Peyer's patch (tissue), 4 donors: Measurements from ENCODE around the gene PTPN14. TPM values are rescaled to one million over a fixed set of nuclear protein-coding genes. Genes with fewer than 3 reads are reported as not detected.

Experiments used
- DNase-seq, 3 donors: peaks; one replicate each; pipeline ENCODE4 v3.0.0-alpha.2; 2017 to 2019
- H3K27ac ChIP-seq, 4 donors: fragments of 200-600 bp; sonication (generic); one replicate each; pipeline ENCODE4 v1.5.1; 2016 to 2019
- H3K27me3 ChIP-seq, 2 donors: fragments of 200-600 bp; sonication (generic); one replicate each; pipeline ENCODE4 v1.5.1; 2019
- H3K36me3 ChIP-seq, 3 donors: fragments of 200-600 bp; sonication (generic); one replicate each; pipeline ENCODE4 v1.5.1; 2016 to 2019
- H3K4me1 ChIP-seq, 4 donors: fragments of 200-600 bp; sonication (generic); one replicate each; pipeline ENCODE4 v1.5.1; 2016 to 2019
- H3K4me3 ChIP-seq, 4 donors: fragments of 200-600 bp; sonication (generic); 1 replicate in 3 of 4; 2 replicates in 1 of 4; pipeline ENCODE4 v1.5.1; 2016 to 2019; ENCODE audit warnings: mild to moderate bottlenecking in 1 of 4
- H3K9me3 ChIP-seq, 4 donors: fragments of 200-600 bp; sonication (generic); one replicate each; pipeline ENCODE4 v1.5.1; 2016 to 2019; ENCODE audit warnings: mild to moderate bottlenecking in 1 of 4
- POLR2A ChIP-seq, 2 donors: fragments of 450-650 bp; IDR thresholded peaks; one replicate each; pipeline ENCODE4 v1.5.1; 2017; ENCODE audit warnings: antibody characterized with exemption in 2 of 2, mild to moderate bottlenecking in 2 of 2, moderate library complexity in 2 of 2
- total RNA-seq, 4 donors: library from RNA; depleted of rRNA; stranded (reverse); fragments of >200 nt; gene quantifications; one replicate each; pipeline ENCODE4 v1.1.0, GENCODE V29; 2016
- TF ChIP-seq, protein P1 (sequence below), 6 experiments: fragments of 450-650 bp in 4 of 6; fragments of 200-600 bp in 2 of 6; sonication (generic) in 1 of 6; IDR thresholded peaks; one replicate each; pipeline ENCODE4 v1.5.1; 2017 to 2019; ENCODE audit warnings: antibody characterized with exemption in 6 of 6, mild to moderate bottlenecking in 3 of 6, moderate library complexity in 1 of 6

PTPN14 gene
- total RNA-seq, 4 donors from 2014 or later: 1.9 to 6.6 (median 4.2) TPM

DNA sequence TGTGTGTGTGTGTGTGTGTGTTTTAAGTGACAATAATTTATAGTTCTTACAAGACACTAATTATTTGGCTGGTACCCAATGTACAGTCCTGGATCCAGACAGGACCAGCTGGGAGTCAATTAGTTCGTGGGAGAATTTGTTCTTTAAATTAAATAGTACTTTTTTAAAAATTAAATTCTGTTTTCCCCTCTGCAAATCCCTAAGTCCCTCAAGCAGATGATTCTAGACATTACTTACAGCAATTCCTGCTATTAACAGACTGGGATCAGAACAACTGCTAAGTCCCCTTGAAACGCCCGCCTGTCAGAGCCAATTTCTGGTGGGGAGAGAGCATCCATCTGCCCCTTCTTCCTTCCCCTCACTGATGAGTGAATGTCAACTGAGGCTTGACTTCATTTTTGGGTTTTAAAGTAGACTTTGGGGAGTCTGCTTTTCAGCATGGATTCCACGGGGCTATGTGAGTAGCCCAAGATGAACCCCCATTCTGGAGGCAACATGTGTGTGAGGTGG is 186.6 kb downstream of the PTPN14 start:
- H3K4me3 ChIP-seq: no peak overlapping the region

DNA sequence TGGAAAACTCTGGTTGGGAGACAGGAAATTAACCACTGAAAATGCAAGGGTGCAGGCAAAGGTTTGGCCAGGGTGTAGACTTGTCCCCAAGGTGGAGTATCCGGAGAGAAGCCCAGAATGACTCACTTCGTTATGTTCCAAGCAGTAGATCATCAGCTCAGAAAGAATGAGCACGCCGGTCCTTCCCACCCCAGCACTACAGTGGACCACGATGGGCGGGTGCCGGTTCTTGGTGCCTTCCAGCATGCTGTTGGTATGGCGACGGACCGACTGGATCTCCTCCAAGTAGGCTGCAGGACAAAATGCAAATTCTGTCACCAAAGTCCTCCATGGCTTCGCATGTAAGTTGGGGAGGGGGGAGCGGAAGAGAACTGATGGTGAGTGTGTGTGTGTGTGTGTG is 187.0 kb downstream of the PTPN14 start:
- Histone ChIP-seq H3K9me3 (no peaks in the 10 kb centered on the region), H3K36me3 (no peaks in the 10 kb centered on the region), H3K27me3 (no peaks in the 10 kb centered on the region), H3K4me3 (no peak overlapping the region), H3K4me1 (no peaks in the 10 kb centered on the region), H3K27ac (no peak overlapping the region)
- DNase-seq: no peak
- TF ChIP-seq POLR2A (IDR thresholded peaks at IDR 0.05): no peak
- TF ChIP-seq, protein P1, sequence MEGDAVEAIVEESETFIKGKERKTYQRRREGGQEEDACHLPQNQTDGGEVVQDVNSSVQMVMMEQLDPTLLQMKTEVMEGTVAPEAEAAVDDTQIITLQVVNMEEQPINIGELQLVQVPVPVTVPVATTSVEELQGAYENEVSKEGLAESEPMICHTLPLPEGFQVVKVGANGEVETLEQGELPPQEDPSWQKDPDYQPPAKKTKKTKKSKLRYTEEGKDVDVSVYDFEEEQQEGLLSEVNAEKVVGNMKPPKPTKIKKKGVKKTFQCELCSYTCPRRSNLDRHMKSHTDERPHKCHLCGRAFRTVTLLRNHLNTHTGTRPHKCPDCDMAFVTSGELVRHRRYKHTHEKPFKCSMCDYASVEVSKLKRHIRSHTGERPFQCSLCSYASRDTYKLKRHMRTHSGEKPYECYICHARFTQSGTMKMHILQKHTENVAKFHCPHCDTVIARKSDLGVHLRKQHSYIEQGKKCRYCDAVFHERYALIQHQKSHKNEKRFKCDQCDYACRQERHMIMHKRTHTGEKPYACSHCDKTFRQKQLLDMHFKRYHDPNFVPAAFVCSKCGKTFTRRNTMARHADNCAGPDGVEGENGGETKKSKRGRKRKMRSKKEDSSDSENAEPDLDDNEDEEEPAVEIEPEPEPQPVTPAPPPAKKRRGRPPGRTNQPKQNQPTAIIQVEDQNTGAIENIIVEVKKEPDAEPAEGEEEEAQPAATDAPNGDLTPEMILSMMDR (IDR thresholded peaks at IDR 0.05): no peak

More for the DNA sequence above, 186.6 kb downstream of the PTPN14 start:
- DNase-seq: no peak
- no peaks in the 10 kb centered on the region for H3K4me1 ChIP-seq
- H3K27ac ChIP-seq: no peak overlapping the region
- H3K9me3 ChIP-seq: no peaks in the 10 kb centered on the region
- TF ChIP-seq, protein P1 (IDR thresholded peaks at IDR 0.05): no peak
- TF ChIP-seq POLR2A (IDR thresholded peaks at IDR 0.05): no peak
- H3K27me3 ChIP-seq: no peaks in the 10 kb centered on the region
- H3K36me3 ChIP-seq: no peaks in the 10 kb centered on the region

DNA sequence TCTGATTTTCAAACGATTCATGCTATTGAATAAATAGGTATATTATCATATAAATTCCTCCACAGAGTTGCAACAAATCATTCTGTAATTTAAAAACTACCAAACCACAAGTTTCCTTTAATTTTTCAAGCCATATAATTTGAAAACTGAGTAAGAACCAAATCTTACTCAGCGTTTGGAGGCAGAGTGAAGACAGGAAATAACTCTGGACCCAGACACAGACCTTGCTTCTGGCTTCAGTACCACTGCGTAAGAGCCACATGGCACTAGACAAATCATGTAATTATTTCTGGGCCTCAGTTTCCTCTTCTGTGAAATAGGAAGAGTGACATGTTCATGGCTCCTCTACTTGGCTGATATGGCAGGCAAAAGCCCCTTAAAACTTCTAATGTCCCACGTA is 188.0 kb downstream of the PTPN14 start:
- no peaks in the 10 kb centered on the region for H3K36me3 ChIP-seq
- no peaks in the 10 kb centered on the region for H3K4me1 ChIP-seq
- no peak for DNase-seq
- no peak overlapping the region for H3K4me3 ChIP-seq
- H3K27ac ChIP-seq: no peak overlapping the region
- H3K27me3 ChIP-seq: no peaks in the 10 kb centered on the region
- TF ChIP-seq, protein P1 (IDR thresholded peaks at IDR 0.05): no peak
- TF ChIP-seq POLR2A (IDR thresholded peaks at IDR 0.05): no peak
- no peaks in the 10 kb centered on the region for H3K9me3 ChIP-seq

DNA sequence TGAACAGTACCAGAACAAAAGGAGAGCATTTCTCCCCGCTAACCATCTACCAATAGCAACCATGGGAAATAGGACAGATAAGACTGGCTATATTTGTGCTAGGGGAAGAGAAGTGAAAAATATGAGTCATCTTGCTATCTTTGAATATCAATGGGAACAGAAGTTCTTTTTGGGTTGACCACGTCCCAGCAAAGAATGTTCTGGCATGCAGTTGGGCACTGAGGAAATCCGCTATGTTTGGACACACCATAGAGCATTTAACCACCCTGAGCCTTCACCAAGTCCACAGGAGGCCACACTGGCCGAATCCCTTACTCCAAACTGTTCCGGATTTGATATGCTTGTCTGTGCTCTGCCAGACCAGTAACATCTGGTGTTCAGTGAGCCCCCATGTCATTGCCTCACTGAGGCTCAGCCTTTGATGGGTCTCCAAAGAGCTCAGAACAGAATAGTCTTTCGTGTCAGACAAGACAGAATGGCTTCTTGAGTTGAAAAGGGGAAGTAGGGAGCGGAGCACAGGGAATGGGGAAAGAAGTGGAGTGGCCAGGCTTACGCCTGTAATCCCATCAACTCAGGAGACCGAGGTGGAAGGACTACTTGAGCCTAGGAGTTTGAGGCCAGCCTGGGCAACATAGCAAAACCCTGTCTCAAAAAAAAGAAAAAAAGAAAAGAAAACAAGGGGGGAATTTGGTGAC is 189.1 kb downstream of the PTPN14 start:
- Histone ChIP-seq H3K9me3 (no peaks in the 10 kb centered on the region), H3K27ac (no peak overlapping the region), H3K4me1 (no peaks in the 10 kb centered on the region), H3K4me3 (no peak overlapping the region), H3K36me3 (no peaks in the 10 kb centered on the region), H3K27me3 (no peaks in the 10 kb centered on the region)
- TF ChIP-seq, protein P1 (IDR thresholded peaks at IDR 0.05): no peak
- no peak for DNase-seq

GRCh38 chr1:214361636-214362035 is 189.8 kb downstream of the PTPN14 start:
- H3K27me3 ChIP-seq: no peaks in the 10 kb centered on the region
- no peak for TF ChIP-seq POLR2A (IDR thresholded peaks at IDR 0.05)
- TF ChIP-seq, protein P1 (IDR thresholded peaks at IDR 0.05): no peak
- H3K9me3 ChIP-seq: no peaks in the 10 kb centered on the region
- H3K4me3 ChIP-seq: no peak overlapping the region
- no peaks in the 10 kb centered on the region for H3K4me1 ChIP-seq
- no peaks in the 10 kb centered on the region for H3K36me3 ChIP-seq
- DNase-seq: no peak
- no peak overlapping the region for H3K27ac ChIP-seq
